Mammary epithelial cell (primary cell): ENCODE results near the gene GPR108.

ENCODE experiments used
- CTCF ChIP-seq, 2 donors: IDR thresholded peaks in 1 of 2; conservative IDR thresholded peaks in 1 of 2; 2 replicates each; pipeline ENCODE4 v1.5.1; 2011 to 2012; ENCODE audit warnings: inconsistent platforms in 2 of 2, low read length in 2 of 2, mild to moderate bottlenecking in 2 of 2, control low read depth in 1 of 2, low read depth in 1 of 2; ENCODE audit not compliant: insufficient read depth in 1 of 2; ENCODE audit errors: extremely low read depth in 1 of 2
- EZH2 ChIP-seq: IDR thresholded peaks from 2 replicates; pipeline ENCODE4 v1.6.1; 2012; ENCODE audit warnings: low read length, inconsistent platforms, borderline replicate concordance

GRCh38 chr19:6777434-6777833 is 40.1 kb upstream of the GPR108 start:
- no peak for TF ChIP-seq EZH2
- TF ChIP-seq CTCF (conservative IDR thresholded peaks at IDR 0.05 in 1 of 2, IDR thresholded peaks at IDR 0.05 in 1 of 2; ENCODE audit: extremely low read depth in 1 of 2, insufficient read depth in 1 of 2, low read depth in 1 of 2, low read length in 2 of 2), result no peak
